GM23338 (cell line): ENCODE measurements around the gene COBL. TPM values are rescaled to one million over a fixed set of nuclear protein-coding genes. Genes with fewer than 3 reads are reported as not detected.

Source experiments
- ATAC-seq: fragments of 200-7000 bp; cut with Tn5 transposase; 3 replicates; pipeline ENCODE4 v1.9.1; 2020
- DNase-seq: peaks from one replicate; pipeline ENCODE4 v3.0.0-alpha.2; 2015; ENCODE audit warnings: low spot score
- H2AFZ ChIP-seq: fragments of 200-600 bp; sonication (generic); 2 replicates; pipeline ENCODE4 v1.8.0; 2016; ENCODE audit warnings: antibody characterized with exemption, mild to moderate bottlenecking, moderate library complexity
- H3F3A ChIP-seq: fragments of 200-600 bp; sonication (generic); replicated peaks from 2 replicates; pipeline ENCODE4 v1.8.0; 2017; ENCODE audit warnings: antibody characterized with exemption, mixed run types, low read depth
- H3K27ac ChIP-seq: fragments of 200-600 bp; sonication (generic); 2 replicates; pipeline ENCODE4 v1.6.1; 2016; ENCODE audit warnings: low read depth
- H3K27me3 ChIP-seq: fragments of 200-600 bp; sonication (generic); 2 replicates; pipeline ENCODE4 v1.8.0; 2016; ENCODE audit warnings: mild to moderate bottlenecking, mixed run types, moderate library complexity; ENCODE audit not compliant: insufficient read depth
- H3K36me3 ChIP-seq: fragments of 200-600 bp; sonication (generic); 2 replicates; pipeline ENCODE4 v1.8.0; 2016; ENCODE audit warnings: mild to moderate bottlenecking; ENCODE audit not compliant: insufficient read depth
- H3K4me1 ChIP-seq: fragments of 200-600 bp; sonication (generic); 2 replicates; pipeline ENCODE4 v1.8.0; 2016; ENCODE audit warnings: mild to moderate bottlenecking, moderate library complexity; ENCODE audit not compliant: insufficient read depth
- H3K4me2 ChIP-seq: fragments of 200-600 bp; sonication (generic); 2 replicates; pipeline ENCODE4 v1.7.1; 2017; ENCODE audit warnings: mixed run types
- H3K4me3 ChIP-seq: fragments of 200-600 bp; sonication (generic); 2 replicates; pipeline ENCODE4 v1.6.1; 2016; ENCODE audit warnings: mixed run types
- H3K79me2 ChIP-seq: fragments of 200-600 bp; sonication (generic); replicated peaks from 2 replicates; pipeline ENCODE4 v1.8.0; 2017; ENCODE audit warnings: mild to moderate bottlenecking; ENCODE audit not compliant: insufficient read depth
- H3K9me2 ChIP-seq: fragments of 200-600 bp; sonication (generic); 2 replicates; pipeline ENCODE4 v1.8.0; 2017; ENCODE audit not compliant: insufficient read depth
- H4K20me1 ChIP-seq: fragments of 200-600 bp; sonication (generic); replicated peaks from 2 replicates; pipeline ENCODE4 v1.8.0; 2017; ENCODE audit warnings: mild to moderate bottlenecking; ENCODE audit not compliant: insufficient read depth
- H3K27ac Mint-ChIP-seq: 2 replicates; pipeline ENCODE4 v1.8.0; 2020; ENCODE audit warnings: inconsistent platforms, mild to moderate bottlenecking, moderate library complexity, mixed read lengths
- H3K27me3 Mint-ChIP-seq: 3 replicates; pipeline ENCODE4 v1.8.0; 2022; ENCODE audit warnings: low read depth, mild to moderate bottlenecking, moderate library complexity, mixed read lengths, inconsistent platforms; ENCODE audit not compliant: insufficient read depth, poor library complexity
- H3K36me3 Mint-ChIP-seq: 3 replicates; pipeline ENCODE4 v1.8.0; 2021; ENCODE audit warnings: low read depth, mild to moderate bottlenecking, inconsistent platforms, moderate library complexity, mixed read lengths
- H3K4me1 Mint-ChIP-seq: 3 replicates; pipeline ENCODE4 v1.8.0; 2020; ENCODE audit warnings: mild to moderate bottlenecking, inconsistent platforms, mixed read lengths
- H3K4me3 Mint-ChIP-seq: 3 replicates; pipeline ENCODE4 v1.8.0; 2021; ENCODE audit warnings: moderate library complexity, mild to moderate bottlenecking, inconsistent platforms, mixed read lengths
- H3K9me3 Mint-ChIP-seq: 3 replicates; pipeline ENCODE4 v1.8.0; 2020; ENCODE audit warnings: moderate library complexity, mild to moderate bottlenecking, inconsistent platforms, mixed read lengths
- CTCF ChIP-seq, 2 experiments: fragments of 200-600 bp in 1 of 2; sonication (generic) in 1 of 2; conservative IDR thresholded peaks; 2 replicates each; pipeline versions ENCODE4 v1.5.1 to v1.6.1; 2016 to 2017; ENCODE audit warnings: antibody characterized with exemption in 2 of 2, low read depth in 2 of 2, mild to moderate bottlenecking in 2 of 2, moderate library complexity in 1 of 2
- NANOG ChIP-seq: IDR thresholded peaks from 2 replicates; pipeline ENCODE4 v1.6.1; 2016; ENCODE audit warnings: antibody characterized with exemption, borderline replicate concordance
- POLR2AphosphoS5 ChIP-seq: IDR thresholded peaks from 2 replicates; pipeline ENCODE4 v1.6.1; 2016; ENCODE audit warnings: antibody characterized with exemption, low read depth
- REST ChIP-seq: IDR thresholded peaks from one replicate; pipeline ENCODE4 v1.6.1; 2018; ENCODE audit warnings: antibody characterized with exemption; ENCODE audit not compliant: unreplicated experiment
- STAT1 ChIP-seq: IDR thresholded peaks from one replicate; pipeline ENCODE4 v1.6.1; 2016; ENCODE audit warnings: antibody characterized with exemption; ENCODE audit not compliant: unreplicated experiment
- polyA plus RNA-seq: library from polyadenylated mRNA; unstranded; fragments of >200 nt; fragmentation: Nextera tagmentation; extraction: Ambion mirVana; gene quantifications from 2 replicates; pipeline ENCODE4 v1.2.1, GENCODE V29; 2016
- total RNA-seq: library from RNA; depleted of rRNA; stranded (reverse); fragments of >200 nt; shearing (Covaris generic); gene quantifications from 2 replicates; pipeline ENCODE4 v1.2.3, GENCODE V29; 2014

Gene COBL
- total and polyA plus RNA-seq, 2 experiments from 2014 or later: 18.3 to 51.9 TPM

DNA sequence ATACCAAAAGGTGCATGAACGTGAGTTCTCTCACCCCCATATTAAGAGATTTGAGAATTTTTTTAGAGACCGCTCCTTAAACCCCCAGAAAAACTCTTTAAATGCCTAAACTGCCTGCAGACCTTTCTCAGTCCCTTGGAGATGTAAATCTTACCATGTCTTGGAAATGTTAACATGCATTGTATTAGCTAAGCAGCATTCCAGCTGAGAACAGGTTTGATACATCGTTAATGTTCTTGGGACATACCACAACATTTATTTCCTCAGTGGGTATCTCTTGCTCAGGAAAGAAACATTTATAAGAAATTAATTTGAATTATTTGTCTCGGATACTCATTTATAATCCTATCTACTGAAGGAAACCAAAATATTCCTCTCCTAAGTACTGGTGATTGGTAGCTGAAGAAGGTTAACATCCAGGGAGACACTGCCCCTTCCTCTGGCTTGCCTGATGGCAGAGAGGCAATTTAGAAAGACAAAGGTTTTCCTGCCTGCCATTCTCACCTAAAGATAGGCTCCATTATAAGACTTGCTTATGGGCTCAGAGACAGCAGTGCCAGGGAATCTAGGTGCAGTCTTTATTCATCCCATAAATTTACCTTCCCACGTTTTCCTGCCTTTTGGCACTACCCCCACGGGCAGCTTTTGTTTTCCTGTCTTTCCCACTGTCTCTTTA lies 141.2 kb downstream of the COBL start:
- Mint-ChIP-seq H3K27me3 (peaks cover 1% of the 10 kb centered on the region), H3K4me1 (peaks cover 45% of the 10 kb centered on the region), H3K4me3 (peak overlapping the region; percentile 53), H3K27ac (peak overlapping the region; percentile 92), H3K36me3 (no peaks in the 10 kb centered on the region), H3K9me3 (no peaks in the 10 kb centered on the region)
- Histone ChIP-seq H3K27me3 (no peaks in the 10 kb centered on the region), H3F3A (0 out of 2 replicates have a peak, but pooled peaks cover 6% of the 10 kb centered on the region), H3K27ac (peak overlapping the region; percentile 90), H3K79me2 (no peaks in the 10 kb centered on the region), H3K4me3 (peak overlapping the region; percentile 2), H3K4me1 (peaks cover 25% of the 10 kb centered on the region), H2AFZ (no peak overlapping the region), H4K20me1 (no peaks in the 10 kb centered on the region), H3K4me2 (peak overlapping the region; percentile 58), H3K9me2 (no peaks in the 10 kb centered on the region), H3K36me3 (no peaks in the 10 kb centered on the region; the same call in 1 of the 2 replicates)
- peak; percentile 92 for ATAC-seq
- no peak for TF ChIP-seq POLR2AphosphoS5
- 0 out of 2 replicates have a peak, but pooled peaks have one; percentile 13 for TF ChIP-seq NANOG
- DNase-seq: peak; percentile 78

- peak; percentile 51 for TF ChIP-seq REST
- TF ChIP-seq POLR2AphosphoS5: no peak
- Histone ChIP-seq H3K27me3 (no peaks in the 10 kb centered on the region), H3K4me3 (no peak overlapping the region), H4K20me1 (no peaks in the 10 kb centered on the region), H3K4me2 (no peak overlapping the region), H3K36me3 (no peaks in the 10 kb centered on the region), H3K9me2 (no peaks in the 10 kb centered on the region), H2AFZ (no peak overlapping the region), H3F3A (no peaks in the 10 kb centered on the region), H3K27ac (no peak overlapping the region), H3K79me2 (peaks cover 5% of the 10 kb centered on the region), H3K4me1 (peaks cover 9% of the 10 kb centered on the region)
- Mint-ChIP-seq H3K36me3 (no peaks in the 10 kb centered on the region; the same call in 2 of the 3 replicates), H3K27me3 (no peaks in the 10 kb centered on the region), H3K4me1 (peaks cover 11% of the 10 kb centered on the region), H3K9me3 (no peaks in the 10 kb centered on the region), H3K27ac (no peak overlapping the region), H3K4me3 (no peak overlapping the region)
- no peak for ATAC-seq
- no peak for DNase-seq
Observed at GRCh38 chr7:51165337-51165736, 151.3 kb downstream of the COBL start.

DNA sequence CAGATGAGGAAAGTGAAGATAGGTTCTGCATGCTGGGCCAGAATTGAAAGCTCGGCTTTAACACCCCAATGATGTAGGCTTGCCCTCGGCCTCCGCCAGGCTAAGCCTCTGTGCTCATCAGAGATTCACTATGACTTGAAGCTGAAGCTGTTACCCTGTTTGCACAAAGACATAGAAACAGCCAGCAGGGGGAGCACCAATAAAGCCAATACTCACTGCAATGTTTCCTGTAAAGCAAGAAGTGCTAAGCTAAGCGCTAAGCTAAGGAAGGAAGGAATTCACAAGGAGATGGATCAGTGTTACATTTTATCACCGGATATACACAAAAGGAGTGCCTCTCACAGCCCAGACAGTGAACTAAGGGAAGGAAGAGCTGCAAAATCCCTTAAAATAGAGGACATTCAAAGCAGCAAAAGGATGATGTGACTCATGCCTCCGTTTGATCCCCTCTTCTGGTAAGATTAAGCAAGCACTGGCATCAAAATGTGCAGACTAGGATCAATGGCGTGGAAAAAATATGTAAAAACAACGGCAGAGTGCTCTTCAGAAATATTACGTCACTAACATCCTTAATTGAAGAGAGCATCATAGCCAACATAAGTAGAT lies 153.8 kb downstream of the COBL start:
- Histone ChIP-seq H3K27me3 (no peaks in the 10 kb centered on the region), H3K9me2 (no peaks in the 10 kb centered on the region), H3F3A (no peaks in the 10 kb centered on the region), H3K36me3 (no peaks in the 10 kb centered on the region), H3K4me3 (no peak overlapping the region), H2AFZ (no peak overlapping the region), H3K27ac (no peak overlapping the region), H3K4me1 (peaks cover 9% of the 10 kb centered on the region), H4K20me1 (no peaks in the 10 kb centered on the region), H3K4me2 (no peak overlapping the region), H3K79me2 (peaks cover 6% of the 10 kb centered on the region)
- Mint-ChIP-seq H3K27me3 (peaks cover 6% of the 10 kb centered on the region), H3K9me3 (no peaks in the 10 kb centered on the region), H3K4me3 (no peak overlapping the region), H3K27ac (no peak overlapping the region), H3K36me3 (no peaks in the 10 kb centered on the region), H3K4me1 (peaks cover 18% of the 10 kb centered on the region)
- DNase-seq (peak; percentile 95), ATAC-seq (peak; percentile 91)
- TF ChIP-seq CTCF (conservative IDR thresholded peaks at IDR 0.05; ENCODE audit: low read depth in 2 of 2): peak; percentile 97 to 98
- TF ChIP-seq STAT1: no peak
